Renal cortical epithelial cell (primary cell): ENCODE results near the gene BECN2. TPM values are rescaled to one million over a fixed set of nuclear protein-coding genes. Genes with fewer than 3 reads are reported as not detected.

ENCODE experiments used
- DNase-seq: peaks from one replicate; pipeline ENCODE4 v3.0.0-alpha.2; 2011; ENCODE audit warnings: low read depth
- total RNA-seq: library from RNA; depleted of rRNA; stranded (reverse); fragments of >200 nt; gene quantifications from 2 replicates; pipeline ENCODE4 v1.2.3, GENCODE V29; 2014

Gene BECN2, protein sequence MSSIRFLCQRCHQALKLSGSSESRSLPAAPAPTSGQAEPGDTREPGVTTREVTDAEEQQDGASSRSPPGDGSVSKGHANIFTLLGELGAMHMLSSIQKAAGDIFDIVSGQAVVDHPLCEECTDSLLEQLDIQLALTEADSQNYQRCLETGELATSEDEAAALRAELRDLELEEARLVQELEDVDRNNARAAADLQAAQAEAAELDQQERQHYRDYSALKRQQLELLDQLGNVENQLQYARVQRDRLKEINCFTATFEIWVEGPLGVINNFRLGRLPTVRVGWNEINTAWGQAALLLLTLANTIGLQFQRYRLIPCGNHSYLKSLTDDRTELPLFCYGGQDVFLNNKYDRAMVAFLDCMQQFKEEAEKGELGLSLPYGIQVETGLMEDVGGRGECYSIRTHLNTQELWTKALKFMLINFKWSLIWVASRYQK
- not detected in 2 replicates for total RNA-seq

DNA sequence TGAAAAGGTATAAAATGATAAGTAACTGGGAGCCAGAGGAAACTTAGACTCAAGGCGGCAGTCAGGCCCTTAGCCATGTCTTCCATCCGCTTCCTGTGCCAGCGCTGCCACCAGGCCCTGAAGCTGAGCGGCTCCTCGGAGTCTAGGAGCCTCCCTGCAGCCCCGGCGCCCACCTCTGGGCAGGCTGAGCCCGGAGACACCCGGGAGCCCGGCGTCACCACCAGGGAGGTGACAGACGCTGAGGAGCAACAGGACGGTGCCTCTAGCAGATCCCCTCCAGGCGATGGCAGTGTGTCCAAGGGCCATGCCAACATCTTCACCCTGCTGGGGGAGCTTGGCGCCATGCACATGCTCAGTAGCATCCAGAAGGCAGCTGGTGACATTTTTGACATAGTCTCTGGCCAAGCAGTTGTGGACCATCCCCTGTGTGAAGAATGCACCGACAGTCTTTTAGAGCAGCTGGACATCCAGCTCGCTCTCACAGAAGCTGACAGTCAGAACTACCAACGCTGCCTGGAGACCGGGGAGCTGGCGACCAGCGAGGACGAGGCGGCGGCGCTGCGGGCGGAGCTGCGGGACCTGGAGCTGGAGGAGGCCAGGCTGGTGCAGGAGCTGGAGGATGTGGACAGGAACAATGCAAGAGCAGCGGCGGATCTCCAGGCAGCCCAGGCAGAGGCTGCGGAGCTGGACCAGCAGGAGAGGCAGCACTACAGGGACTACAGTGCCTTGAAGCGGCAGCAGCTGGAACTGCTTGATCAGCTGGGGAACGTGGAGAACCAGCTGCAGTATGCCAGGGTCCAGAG lies at the start of gene BECN2:
BECN2 (plus strand) TSS at position 76 of the 803 bp plus-strand sequence; CDS start at position 76, 0 bp downstream.
- DNase-seq: no peak

DNA sequence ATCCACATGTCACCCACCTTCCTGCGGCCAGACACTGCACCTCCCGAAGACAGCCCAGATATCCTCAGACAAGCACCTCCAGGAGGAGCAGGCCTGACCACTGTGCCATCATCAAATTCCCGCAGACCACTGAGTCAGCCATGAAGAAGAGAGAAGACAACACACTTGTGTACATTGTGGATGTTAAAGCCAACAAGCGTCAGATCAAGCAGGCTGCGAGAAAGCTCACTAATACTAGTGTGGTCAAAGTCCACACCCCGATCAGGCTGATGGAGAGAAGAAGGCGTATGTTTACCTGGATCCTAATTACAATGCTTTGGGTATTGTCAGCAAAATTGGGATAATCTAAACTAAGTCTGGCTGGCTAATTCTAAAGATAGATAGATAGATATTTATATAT lies 41.4 kb upstream of the BECN2 start:
- no peak for DNase-seq

DNA sequence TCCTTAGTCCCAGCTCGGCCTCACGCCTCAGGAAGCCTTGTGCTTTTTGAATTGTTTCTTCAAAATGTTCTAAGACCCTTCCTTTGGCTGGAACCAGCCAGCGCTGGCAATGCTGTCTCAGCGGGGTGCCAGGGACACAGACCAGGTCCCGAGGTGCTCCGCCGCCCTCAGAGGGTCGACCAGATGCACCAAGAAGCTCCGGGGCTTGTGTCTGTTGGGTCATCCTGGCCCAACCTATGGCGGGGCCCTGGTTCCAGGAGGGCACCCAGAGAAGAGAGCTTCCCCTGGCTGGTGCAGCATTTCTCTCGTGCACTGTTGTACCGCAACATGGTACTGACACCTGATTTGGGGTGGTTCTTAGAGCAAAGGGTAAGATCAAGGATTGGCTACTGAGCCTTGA lies 40.1 kb upstream of the BECN2 start:
- DNase-seq: no peak

DNA sequence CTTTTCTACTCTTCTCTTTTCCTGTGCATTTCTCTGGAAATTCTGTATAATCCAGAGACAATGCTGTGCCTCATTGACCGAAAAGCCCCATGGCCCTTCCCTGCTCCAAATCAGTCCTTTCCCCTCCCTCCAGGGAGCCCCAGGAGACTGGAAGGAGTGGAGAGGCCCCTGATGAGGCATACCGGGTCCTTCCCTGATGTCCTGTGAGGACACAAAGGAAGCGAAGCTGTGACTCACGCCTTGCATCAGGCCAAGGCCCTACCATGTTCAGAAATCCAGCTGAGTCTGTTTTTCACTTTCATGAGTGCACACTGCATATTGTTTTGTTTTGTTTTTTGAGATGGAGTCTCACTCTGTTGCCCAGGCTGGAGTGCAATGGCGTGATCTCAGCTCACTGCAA lies 38.7 kb upstream of the BECN2 start:
- peak; percentile 13 for DNase-seq

DNA sequence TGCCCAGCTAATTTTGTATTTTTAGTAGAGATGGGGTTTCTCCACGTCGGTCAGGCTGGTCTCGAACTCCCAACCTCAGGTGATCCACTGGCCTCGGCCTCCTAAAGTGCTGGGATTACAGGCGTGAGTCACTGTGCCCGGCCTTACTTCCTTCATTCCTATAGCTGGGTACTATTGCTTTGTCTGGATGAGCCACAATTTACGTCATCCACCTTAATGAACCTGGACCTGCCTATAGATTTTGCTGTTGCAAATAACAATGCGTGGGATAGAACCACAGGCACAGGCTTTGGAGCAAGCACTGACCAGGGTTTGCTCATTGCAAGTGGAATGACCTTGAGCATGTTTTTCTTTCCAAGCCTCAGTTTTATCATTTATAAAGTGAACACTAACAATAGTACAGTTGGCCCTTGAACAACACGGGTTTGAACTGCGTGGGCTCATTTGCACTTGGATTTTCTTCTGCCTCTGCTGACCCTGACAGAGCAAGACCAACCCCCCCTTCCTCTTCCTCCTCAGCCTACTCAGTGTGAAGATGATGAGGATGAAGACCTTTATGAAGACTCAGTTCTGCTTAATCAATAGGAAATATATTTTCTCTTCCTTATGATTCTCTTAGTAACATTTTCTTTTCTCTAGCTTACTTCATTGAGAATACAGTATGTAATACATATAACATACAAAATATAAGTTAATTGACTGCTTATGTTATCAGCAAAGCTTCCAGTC lies 33.3 kb upstream of the BECN2 start:
- DNase-seq: no peak

DNA sequence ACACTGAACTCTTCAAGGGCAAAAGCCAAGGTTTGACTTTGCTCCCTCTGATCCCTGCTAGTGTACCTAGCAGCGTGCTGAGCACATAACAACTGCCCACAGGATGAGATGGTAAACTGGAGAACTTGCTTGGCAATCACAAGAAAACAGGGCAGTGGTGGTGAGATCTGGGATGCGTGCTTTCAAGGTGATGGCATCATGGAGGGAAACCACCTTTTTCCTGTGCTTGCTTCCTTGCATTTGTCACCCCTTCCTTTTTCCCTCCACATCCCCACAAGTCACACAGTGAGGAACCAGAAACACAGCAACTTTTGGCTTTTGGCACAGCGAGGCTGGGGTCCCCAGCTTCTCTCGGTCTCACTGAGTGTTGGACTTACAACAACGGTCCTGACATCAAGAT lies 31.4 kb upstream of the BECN2 start:
- DNase-seq: no peak

DNA sequence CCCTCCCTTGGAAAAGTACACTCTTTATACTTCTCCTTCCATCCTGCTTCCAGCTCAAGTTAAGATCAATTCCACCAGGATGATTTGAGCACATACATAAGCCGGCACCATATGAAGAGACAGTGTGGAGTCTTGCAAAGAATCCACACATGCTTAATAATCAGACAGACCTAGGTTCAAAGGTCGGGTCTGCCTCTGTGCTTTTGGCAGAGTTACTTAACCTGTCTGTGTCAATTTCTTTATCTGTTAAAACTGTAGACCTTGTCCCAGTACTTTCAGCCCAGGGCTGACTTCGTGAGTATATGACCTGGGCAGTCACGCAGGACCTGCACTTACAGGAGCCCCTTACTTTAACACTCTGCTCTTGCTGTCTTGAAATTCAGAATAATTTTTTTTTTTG lies 30.2 kb upstream of the BECN2 start:
- no peak for DNase-seq

DNA sequence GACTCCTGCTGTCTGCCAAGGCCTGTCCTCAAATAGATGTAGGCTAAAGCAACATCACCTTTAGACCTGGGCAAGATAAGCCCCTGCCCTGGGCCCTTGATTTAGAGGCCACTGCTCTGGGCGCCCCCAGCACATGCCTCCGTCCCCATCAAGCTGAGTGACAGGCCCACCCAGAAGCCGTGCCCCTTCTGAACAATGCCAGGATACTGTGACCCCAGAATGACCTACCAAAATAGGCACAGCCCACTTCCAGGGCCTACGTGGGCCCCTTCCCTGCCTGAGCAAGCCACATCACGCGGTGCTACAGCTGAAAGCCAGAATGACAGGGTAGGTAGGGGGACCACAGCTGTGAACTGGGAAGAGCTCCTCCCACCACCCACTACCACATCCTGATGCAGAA lies 24.7 kb upstream of the BECN2 start:
- DNase-seq: no peak

DNA sequence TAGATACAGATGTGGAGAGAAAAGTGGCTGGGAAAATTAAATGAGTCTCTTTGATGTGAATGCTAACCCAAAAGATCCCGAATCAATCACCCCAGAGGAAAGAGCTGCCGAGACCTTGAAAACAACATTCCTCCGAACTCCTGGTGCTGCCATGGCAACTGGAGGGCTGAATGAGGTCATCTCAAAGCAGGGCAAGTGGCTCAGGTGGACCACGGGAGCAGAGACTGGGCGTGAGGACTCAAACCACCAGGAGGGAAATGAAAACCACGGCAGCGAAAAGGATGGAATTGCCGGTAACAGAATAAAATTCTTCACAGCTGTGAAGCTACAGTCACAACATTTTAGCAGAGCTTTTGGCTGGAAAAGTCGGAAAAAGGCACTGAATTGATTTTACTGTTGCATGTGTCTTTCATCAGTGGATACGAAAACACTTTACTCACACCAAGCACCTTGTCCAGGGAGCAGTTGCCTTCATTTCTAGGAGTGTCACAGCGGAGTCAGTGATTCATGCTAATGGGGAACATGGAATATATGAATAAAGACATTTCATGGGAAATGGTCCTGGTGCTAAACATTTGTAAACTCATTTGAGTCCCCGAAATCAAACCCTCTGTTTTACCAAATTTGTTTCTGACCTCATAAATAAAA lies 23.2 kb upstream of the BECN2 start:
- DNase-seq: peak; percentile 51

DNA sequence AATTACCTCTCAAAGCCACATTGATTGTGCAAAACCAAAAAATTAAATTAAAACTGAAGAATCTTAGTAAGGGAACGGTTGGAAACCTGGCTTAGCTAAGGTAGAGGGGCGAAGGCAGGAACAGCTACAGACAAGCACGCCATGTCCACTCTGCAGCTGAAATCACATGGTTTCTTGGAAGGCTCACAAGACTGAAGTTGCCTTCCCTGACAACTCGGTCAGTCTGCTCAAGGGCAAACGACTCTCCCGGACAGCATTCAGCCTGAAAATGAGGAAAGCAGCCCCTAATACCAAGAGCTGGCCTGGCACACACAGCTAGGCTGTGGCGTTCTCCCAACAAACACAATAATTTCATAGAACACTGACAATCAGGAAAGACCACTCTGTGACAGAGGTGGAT lies 22.7 kb upstream of the BECN2 start:
- DNase-seq: no peak

DNA sequence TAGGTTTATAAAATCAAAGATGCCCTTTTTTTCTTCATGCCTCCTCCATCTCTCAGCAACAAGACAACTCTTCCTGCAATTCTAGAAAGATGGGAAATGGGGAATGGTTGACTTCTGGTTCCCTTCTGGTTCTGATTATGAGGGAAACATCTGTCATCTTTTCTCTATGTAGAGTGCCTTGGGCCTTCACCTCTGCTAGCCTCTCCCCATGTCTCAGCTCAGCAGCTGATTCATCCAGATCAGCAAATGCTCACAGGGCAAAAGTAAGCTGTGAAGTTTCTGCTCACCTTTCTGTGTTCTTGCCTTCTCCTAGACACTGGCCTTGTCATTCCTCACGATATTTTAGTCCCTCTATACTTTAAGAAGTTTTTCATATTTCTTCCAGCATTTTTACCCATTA lies 17.8 kb upstream of the BECN2 start:
- DNase-seq: no peak

DNA sequence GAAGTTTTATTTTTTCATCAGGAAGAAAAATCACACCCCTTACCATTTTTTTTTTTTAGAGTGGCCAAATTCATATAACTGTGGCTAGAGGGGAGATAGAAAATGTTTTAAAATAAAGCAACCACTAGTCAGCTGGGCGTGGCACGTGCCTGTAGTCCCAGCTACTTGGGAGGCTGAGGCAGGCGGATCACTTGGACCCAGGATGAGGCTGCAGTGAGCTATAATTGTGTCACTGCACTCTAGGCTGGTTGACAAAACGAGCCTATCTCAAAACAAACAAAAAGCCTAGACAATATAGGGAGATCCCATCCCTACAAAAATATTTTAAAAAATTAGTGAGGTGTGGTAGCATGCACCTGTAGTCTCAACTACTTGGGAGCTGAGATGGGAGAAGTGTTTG lies 14.8 kb upstream of the BECN2 start:
- no peak for DNase-seq

DNA sequence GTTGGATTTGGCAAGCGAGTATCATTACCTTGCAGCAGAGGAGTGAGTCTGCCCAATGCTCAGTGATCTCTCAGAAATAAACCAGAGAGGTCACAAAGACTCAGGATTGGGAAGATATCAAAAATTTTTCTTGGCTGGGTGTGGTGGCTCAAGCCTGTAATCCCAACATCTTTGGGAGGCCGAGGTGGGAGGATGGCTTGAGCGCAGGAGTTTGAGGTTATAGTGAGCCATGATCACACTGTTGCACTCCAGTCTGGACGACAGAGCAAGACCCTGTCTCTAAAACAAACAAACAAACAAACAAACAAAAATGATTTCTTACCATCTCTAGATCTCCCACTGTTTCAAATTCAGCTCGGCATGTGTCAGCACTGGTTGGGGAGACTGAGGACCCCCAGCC lies 13.3 kb upstream of the BECN2 start:
- no peak for DNase-seq

DNA sequence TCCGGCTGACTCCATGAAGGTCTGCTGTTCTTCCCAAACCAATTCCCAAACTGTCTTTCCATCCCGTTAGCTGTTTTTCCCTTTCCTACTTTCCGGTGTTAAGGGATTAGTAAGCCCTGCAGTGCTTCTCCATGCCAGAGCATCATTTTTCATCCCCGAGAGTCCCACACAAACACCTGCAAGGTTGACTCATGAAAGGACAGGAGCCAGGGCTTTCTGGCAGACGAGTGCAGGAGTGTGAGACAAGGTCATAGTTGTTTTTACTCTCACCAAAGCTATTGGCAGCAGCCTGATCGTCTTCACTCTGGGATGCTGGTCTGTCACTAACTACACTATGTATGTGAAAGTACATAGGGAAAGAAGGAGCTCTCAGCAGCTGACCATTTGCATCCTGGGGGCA lies 10.2 kb upstream of the BECN2 start:
- no peak for DNase-seq

DNA sequence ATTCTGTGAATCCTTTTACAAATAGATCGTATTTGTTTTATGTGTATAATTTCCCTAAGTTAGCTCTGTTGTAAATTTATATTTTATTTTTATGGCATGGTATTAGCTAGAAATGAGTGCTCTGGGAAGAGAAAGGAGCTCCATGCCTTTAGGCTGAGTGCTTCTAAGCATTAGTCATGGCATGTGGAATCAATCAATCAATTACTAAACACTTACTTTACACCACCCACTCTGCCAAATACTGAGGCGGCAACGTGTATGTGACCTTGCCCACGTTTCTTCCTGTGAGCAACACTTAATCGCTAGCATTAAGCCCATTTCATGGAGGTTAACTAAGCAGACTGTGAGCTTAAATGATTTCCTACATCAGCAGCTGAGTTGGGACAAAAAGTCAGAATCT lies 7.2 kb upstream of the BECN2 start:
- DNase-seq: peak; percentile 52

DNA sequence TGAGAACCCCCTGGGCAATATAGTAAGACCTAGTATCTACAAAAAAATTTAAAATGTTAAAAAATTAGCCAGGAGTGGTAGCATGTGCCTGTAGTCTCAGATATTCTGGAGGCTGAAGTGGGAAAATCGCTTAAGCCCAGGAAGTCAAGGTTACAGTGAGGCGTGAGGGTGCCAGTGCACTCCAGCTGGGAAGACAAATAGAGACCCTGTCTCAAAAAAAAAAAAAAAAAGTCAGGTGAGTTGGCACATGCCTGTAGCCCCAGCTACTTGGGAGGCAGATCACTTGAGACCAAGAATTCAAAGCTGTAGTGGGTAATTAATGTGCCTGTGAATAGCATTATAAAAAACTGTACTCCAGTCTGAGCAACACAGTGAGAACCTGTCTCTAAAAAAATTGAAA lies 4.6 kb downstream of the BECN2 start:
- DNase-seq: no peak

DNA sequence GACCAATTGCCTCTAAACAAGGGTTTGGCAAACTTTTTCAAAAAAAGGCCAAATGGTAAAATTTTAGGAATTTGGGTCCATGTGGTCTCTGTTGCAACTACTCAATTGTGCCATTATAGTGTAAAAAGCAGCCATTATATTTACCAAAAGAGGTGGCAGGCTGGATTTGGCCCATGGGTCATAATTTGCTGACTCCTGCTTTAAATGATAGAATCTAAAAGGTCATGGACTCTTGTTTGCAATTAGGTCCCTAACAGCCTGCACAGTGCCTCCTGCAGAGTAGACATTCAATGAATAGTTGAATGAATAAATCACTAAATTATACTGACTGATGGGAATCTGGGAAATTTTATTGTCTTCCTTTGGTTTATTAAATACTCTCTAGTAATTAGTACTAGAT lies 6.2 kb downstream of the BECN2 start:
- no peak for DNase-seq

DNA sequence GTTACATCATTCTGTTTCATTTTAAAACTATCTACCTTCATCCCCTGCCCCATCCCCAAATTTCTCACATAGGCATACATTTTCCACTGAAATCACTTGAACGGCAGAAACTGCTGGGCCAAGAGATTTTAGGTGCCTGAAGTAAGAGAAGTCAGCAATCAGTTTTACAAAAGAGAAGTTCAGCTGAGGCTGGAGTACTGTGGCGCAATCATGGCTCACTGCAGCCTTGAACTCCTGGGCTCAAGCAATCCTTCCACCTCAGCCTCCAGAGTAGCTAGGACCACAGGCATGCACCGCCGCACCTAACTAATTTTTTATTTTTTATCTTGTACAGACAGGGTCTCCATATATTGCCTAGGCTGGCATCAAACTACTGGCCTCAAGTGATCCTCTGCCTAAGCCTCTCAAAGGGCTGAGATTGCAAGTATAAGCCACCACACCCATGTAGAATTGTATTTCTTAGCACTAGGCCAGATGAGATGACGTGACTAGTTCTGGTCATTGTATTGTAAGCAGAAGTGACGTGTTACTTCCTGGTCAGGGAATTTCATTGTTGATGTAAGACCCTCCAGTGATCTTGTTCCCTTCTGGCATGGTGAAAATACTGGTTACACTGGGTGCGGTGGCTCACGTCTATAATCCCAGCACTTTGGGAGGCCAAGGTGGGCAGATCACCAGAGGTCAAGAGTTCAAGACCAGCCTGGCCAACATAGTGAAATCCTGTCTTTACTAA lies 7.1 kb downstream of the BECN2 start:
- no peak for DNase-seq

DNA sequence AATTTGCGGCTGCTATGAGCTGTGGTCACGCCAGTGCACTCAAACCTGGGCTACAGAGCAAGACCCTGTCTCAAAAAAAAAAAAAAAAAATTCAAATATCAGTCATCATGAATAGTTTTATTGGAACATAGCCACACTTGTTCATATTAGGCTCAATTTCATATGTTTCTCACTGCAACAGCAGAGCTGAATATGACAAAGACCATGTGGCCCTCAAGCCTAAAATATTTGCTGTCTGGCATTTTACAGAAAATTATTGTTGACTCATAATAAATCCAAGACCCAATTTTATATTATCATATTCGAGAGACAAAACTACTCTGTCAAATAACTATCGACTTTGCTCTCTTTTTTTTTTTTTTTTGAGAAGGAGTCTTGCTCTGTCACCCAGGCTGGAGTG lies 11.0 kb downstream of the BECN2 start:
- DNase-seq: no peak

DNA sequence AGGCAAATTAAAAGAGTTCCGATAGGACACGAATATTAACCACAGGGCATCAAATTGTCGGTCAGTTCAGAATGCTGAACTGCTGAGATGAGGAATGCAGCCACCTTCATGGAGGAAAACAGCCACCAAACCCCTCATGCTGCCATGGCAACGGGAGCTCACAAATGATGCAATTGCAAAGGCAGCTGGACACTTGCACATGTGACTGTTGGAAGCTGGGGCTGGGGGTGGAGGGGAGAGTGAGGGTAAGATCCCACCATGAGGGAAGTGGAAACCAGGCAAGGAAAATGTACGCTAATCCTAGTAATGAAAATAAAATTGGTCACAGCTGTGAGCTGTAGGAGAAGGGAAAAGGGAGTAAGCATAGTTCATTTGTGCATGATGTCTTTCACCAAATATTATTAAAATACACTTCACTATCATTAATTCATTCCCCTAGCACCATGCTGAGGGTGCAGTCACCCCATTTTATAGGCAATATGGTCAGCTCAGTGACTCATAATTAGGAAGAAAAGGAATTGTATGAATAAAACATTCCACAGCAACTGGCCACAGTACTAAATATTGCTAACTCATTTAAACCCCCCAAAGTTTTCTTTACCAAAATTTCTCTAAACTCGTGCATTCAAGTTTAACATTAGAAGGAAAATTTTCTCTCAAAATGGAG lies 15.3 kb downstream of the BECN2 start:
- DNase-seq: peak; percentile 71

DNA sequence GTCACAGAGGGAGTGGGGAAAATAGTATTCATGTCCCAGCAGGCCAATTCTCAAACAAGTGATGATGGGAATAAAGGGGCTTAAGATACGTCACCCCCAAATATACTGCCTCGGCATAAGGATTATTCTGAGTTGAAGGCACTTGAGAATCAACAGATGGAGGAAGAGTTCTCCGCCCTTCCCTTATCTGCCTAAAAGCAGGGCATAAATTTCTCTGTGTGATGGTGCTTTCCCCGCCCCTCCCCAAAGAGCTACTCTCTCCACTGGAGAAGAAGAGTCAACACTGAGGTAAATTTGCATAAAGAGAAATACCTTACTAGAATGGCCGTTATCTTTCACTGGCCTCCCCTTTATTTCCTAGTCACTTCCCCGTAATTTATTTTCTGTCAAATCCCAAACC lies 18.7 kb downstream of the BECN2 start:
- DNase-seq: no peak
